ENCODE data around the gene SYK.

GRCh38 chr9:90890146-90890810 lies 88.7 kb downstream of the SYK start:
- no peak for TF ChIP-seq CTCF (IDR thresholded peaks at IDR 0.05)
- TF ChIP-seq POLR2A (IDR thresholded peaks at IDR 0.05) = no peak
